Caco-2 (cell line): Measurements from ENCODE around the gene ADGRG4. TPM values are rescaled to one million over a fixed set of nuclear protein-coding genes. Genes with fewer than 3 reads are reported as not detected.

ENCODE experiments used
- BruUV-seq: library from RNA; stranded (reverse); fragments of 400-500 nt; replicated peaks from 2 replicates; lab custom pipeline; 2021; lab: Mats Ljungman, UMichigan
- CTCF ChIA-PET: fragments of 300-600 bp; sonication (Branson Sonifier 250); formaldehyde crosslinking; loops from one replicate; lab custom pipeline; 2022; ENCODE audit warnings: antibody characterized with exemption; lab: Charles Lee
- POLR2A ChIA-PET: fragments of 300-600 bp; sonication (Branson Sonifier 250); formaldehyde crosslinking; loops from one replicate; lab custom pipeline; 2022; ENCODE audit warnings: antibody characterized with exemption; lab: Charles Lee
- DNase-seq, 2 experiments: peaks; one replicate each; pipeline versions ENCODE4 v3.0.0 to v3.0.0-alpha.2; 2020 to 2022
- H3K27me3 ChIP-seq: replicated peaks from 2 replicates; pipeline ENCODE4 v1.6.0; 2011; ENCODE audit warnings: low read length; ENCODE audit not compliant: control insufficient read depth, insufficient read depth
- H3K36me3 ChIP-seq: 2 replicates; pipeline ENCODE4 v1.5.1; 2011; ENCODE audit warnings: low read length; ENCODE audit not compliant: control insufficient read depth, insufficient read depth
- H3K4me1 ChIP-seq: fragments of 250-450 bp; sonication (Bioruptor Pico); 2 replicates; pipeline ENCODE4 v1.5.1; 2020; ENCODE audit warnings: mild to moderate bottlenecking
- H3K4me3 ChIP-seq: 2 replicates; pipeline ENCODE4 v1.5.1; 2011; ENCODE audit warnings: low read depth, mild to moderate bottlenecking, control low read depth, low read length
- H3K9me3 ChIP-seq: fragments of 250-450 bp; sonication (Bioruptor Pico); 2 replicates; pipeline ENCODE4 v1.5.1; 2020; ENCODE audit warnings: mild to moderate bottlenecking, moderate library complexity
- H3K27ac Mint-ChIP-seq: one replicate; pipeline ENCODE4 v1.8.0; 2022; ENCODE audit warnings: mixed read lengths; ENCODE audit not compliant: unreplicated experiment
- H3K27me3 Mint-ChIP-seq: one replicate; pipeline ENCODE4 v1.8.0; 2022; ENCODE audit warnings: mixed read lengths; ENCODE audit not compliant: insufficient read depth, unreplicated experiment
- H3K36me3 Mint-ChIP-seq: one replicate; pipeline ENCODE4 v1.8.0; 2022; ENCODE audit warnings: mild to moderate bottlenecking, mixed read lengths; ENCODE audit not compliant: insufficient read depth, unreplicated experiment
- H3K4me1 Mint-ChIP-seq: one replicate; pipeline ENCODE4 v1.8.0; 2022; ENCODE audit warnings: low read depth, mixed read lengths; ENCODE audit not compliant: unreplicated experiment
- H3K4me3 Mint-ChIP-seq: one replicate; pipeline ENCODE4 v1.8.0; 2022; ENCODE audit warnings: mild to moderate bottlenecking, moderate library complexity, mixed read lengths; ENCODE audit not compliant: unreplicated experiment
- H3K9me3 Mint-ChIP-seq: one replicate; pipeline ENCODE4 v1.8.0; 2022; ENCODE audit warnings: mixed read lengths; ENCODE audit not compliant: unreplicated experiment
- intact Hi-C: fragments of 100-400 bp; cut with micrococcal nuclease; formaldehyde crosslinking; loops from one replicate; pipeline ENCODE4 v1.10.0; 2022; ENCODE audit not compliant: unreplicated experiment
- total RNA-seq: library from RNA; stranded (reverse); gene quantifications from 2 replicates; pipeline ENCODE4 v1.2.3, GENCODE V29; 2022
- TF ChIP-seq, protein P1 (sequence below), 2 experiments: fragments of 200-600 bp in 1 of 2; IDR thresholded peaks; 1 replicate in 1 of 2; 2 replicates in 1 of 2; pipeline versions ENCODE4 v1.5.1 to v1.8.0; 2011 to 2022; ENCODE audit warnings: antibody characterized with exemption in 1 of 2, control low read depth in 1 of 2, inconsistent platforms in 1 of 2, low read depth in 1 of 2, low read length in 1 of 2, mild to moderate bottlenecking in 1 of 2, moderate library complexity in 1 of 2; ENCODE audit not compliant: insufficient read depth in 1 of 2, severe bottlenecking in 1 of 2, unreplicated experiment in 1 of 2

The ADGRG4 gene
- total RNA-seq, 1 experiment from 2014 or later, result not detected

DNA sequence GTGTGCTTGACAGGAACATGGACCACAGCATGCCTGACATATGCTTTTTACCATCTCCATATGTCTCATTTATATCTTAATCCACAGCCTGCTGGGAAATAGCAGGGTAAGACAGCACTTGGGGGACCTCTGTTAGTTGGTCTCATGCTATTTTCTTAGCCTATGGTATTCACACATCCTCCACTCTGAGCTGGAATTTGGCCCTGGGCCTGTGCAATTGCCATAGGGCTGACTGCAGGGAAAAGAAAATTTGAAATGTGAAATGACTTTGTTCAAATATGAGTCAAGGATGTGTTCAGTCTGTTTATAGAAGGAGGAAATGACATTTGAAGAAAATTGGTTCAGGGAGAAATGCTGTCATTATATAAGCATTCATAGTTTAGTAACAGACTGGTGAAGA, 40.0 kb upstream of the ADGRG4 start:
- CTCF ChIA-PET, result no interaction called here
- Mint-ChIP-seq H3K4me3 (no peak overlapping the region), H3K27me3 (peaks cover 3% of the 10 kb centered on the region), H3K9me3 (no peaks in the 10 kb centered on the region), H3K36me3 (no peaks in the 10 kb centered on the region), H3K27ac (no peak overlapping the region), H3K4me1 (no peaks in the 10 kb centered on the region)
- TF ChIP-seq, protein P1, sequence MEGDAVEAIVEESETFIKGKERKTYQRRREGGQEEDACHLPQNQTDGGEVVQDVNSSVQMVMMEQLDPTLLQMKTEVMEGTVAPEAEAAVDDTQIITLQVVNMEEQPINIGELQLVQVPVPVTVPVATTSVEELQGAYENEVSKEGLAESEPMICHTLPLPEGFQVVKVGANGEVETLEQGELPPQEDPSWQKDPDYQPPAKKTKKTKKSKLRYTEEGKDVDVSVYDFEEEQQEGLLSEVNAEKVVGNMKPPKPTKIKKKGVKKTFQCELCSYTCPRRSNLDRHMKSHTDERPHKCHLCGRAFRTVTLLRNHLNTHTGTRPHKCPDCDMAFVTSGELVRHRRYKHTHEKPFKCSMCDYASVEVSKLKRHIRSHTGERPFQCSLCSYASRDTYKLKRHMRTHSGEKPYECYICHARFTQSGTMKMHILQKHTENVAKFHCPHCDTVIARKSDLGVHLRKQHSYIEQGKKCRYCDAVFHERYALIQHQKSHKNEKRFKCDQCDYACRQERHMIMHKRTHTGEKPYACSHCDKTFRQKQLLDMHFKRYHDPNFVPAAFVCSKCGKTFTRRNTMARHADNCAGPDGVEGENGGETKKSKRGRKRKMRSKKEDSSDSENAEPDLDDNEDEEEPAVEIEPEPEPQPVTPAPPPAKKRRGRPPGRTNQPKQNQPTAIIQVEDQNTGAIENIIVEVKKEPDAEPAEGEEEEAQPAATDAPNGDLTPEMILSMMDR (IDR thresholded peaks at IDR 0.05; ENCODE audit: insufficient read depth in 1 of 2, low read depth in 1 of 2, low read length in 1 of 2, severe bottlenecking in 1 of 2, unreplicated experiment in 1 of 2), result no peak
- no peaks in the 10 kb centered on the region for H3K36me3 ChIP-seq
- DNase-seq, result no peak
- intact Hi-C loops, result loop anchor here (10.0 kb wide), 1 partner anchor 56 kb away; no protein-coding TSS in a partner anchor
- BruUV-seq, result no TSS peak
- H3K4me1 ChIP-seq, result no peaks in the 10 kb centered on the region
- no peaks in the 10 kb centered on the region for H3K9me3 ChIP-seq
- no peak overlapping the region for H3K4me3 ChIP-seq
- no peaks in the 10 kb centered on the region for H3K27me3 ChIP-seq
- POLR2A ChIA-PET, result no interaction called here

DNA sequence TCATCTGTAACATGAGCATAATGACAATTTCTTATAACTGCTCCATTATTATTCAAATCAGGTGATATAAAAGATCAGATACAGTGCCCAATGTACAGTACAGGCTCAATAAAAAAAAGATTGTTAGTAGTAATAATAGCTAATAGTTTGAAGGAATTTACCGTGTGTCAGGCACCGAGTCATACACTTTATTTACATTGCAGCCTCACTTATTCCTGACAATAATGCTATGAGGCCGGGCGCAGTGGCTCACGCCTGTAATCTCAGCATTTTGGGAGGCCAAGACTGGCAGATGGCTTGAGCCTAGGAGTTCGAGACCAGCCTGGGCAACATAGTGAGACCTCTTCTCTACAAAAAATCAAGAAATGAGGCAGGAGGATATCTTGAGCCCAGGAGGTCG, 39.4 kb upstream of the ADGRG4 start:
- intact Hi-C loops, result loop anchor here (10.0 kb wide), 1 partner anchor 57 kb away; no protein-coding TSS in a partner anchor
- Mint-ChIP-seq H3K9me3 (no peaks in the 10 kb centered on the region), H3K27me3 (peaks cover 3% of the 10 kb centered on the region), H3K4me1 (no peaks in the 10 kb centered on the region), H3K27ac (no peak overlapping the region), H3K36me3 (no peaks in the 10 kb centered on the region), H3K4me3 (no peak overlapping the region)
- no peak for DNase-seq
- POLR2A ChIA-PET, result no interaction called here
- Histone ChIP-seq H3K27me3 (no peaks in the 10 kb centered on the region), H3K4me1 (no peaks in the 10 kb centered on the region), H3K36me3 (no peaks in the 10 kb centered on the region), H3K9me3 (no peaks in the 10 kb centered on the region), H3K4me3 (no peak overlapping the region)
- CTCF ChIA-PET, result no interaction called here
- TF ChIP-seq, protein P1 (IDR thresholded peaks at IDR 0.05; ENCODE audit: insufficient read depth in 1 of 2, low read depth in 1 of 2, low read length in 1 of 2, severe bottlenecking in 1 of 2, unreplicated experiment in 1 of 2), result no peak
- no TSS peak for BruUV-seq

DNA sequence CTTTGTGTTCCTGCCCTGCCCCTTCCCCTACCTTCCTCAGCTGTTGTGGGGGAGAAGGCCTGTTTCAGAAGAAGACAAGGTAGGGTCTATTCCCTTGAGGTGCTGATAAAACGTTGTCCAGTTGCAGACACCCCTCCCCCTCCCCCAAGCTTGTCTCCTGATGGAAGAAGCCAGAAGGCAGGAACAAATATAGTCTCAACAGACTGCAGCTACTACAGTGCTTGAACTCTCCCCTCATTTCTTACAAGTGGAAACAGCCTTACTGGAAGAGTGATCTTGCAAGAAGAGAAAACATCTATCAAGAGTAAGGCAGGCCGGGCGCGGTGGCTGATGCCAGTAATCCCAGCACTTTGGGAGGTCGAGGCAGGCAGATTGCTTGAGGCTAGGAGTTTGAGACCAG, 38.5 kb upstream of the ADGRG4 start:
- DNase-seq, result no peak
- peaks cover under 1% of the 10 kb centered on the region for H3K27me3 Mint-ChIP-seq
- Histone ChIP-seq H3K4me3 (no peak overlapping the region), H3K4me1 (no peaks in the 10 kb centered on the region), H3K36me3 (no peaks in the 10 kb centered on the region), H3K9me3 (no peaks in the 10 kb centered on the region), H3K27me3 (no peaks in the 10 kb centered on the region)
- TF ChIP-seq, protein P1 (IDR thresholded peaks at IDR 0.05; ENCODE audit: insufficient read depth in 1 of 2, low read depth in 1 of 2, low read length in 1 of 2, severe bottlenecking in 1 of 2, unreplicated experiment in 1 of 2), result no peak
- intact Hi-C loops, result loop anchor here (10.0 kb wide), 1 partner anchor 57 kb away; no protein-coding TSS in a partner anchor
- no TSS peak for BruUV-seq
- ChIA-PET POLR2A (no interaction called here), CTCF (no interaction called here)
- H3K9me3 Mint-ChIP-seq, result no peaks in the 10 kb centered on the region
- H3K36me3 Mint-ChIP-seq, result no peaks in the 10 kb centered on the region
- no peak overlapping the region for H3K4me3 Mint-ChIP-seq
- no peak overlapping the region for H3K27ac Mint-ChIP-seq
- no peaks in the 10 kb centered on the region for H3K4me1 Mint-ChIP-seq
